Kidney capillary endothelial cell (primary cell): ENCODE results near the gene OR51G2.
"Not testable (repeated sequence)": the region's sequence is repeated elsewhere in the genome, so short reads cannot be mapped to it uniquely, and the experiment has no call there.

Experiments used
- DNase-seq: peaks from one replicate; pipeline ENCODE4 v3.0.0-alpha.2; 2018; ENCODE audit warnings: low spot score

Gene OR51G2, protein sequence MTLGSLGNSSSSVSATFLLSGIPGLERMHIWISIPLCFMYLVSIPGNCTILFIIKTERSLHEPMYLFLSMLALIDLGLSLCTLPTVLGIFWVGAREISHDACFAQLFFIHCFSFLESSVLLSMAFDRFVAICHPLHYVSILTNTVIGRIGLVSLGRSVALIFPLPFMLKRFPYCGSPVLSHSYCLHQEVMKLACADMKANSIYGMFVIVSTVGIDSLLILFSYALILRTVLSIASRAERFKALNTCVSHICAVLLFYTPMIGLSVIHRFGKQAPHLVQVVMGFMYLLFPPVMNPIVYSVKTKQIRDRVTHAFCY

DNA sequence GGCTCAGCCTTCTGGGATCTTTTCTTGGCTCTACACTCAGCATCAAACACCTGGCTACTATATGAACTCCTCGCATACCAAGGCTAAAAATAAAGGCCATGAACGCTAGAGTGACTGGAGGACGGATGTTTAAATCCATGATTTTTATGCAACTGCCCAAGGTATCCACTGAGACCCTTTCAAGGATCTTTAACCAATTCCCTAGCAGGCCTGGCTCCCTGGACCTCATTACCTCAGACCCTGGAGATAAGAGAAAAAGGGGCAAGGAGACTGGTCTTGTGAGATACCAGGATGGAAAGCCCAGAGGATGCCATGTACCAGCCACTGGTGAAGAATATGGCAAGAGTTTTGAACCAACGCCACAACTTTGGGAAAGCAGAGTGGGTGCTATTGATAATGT is at the start of gene OR51G2:
OR51G2 (minus strand) TSS at position 101 of the 400 bp plus-strand sequence. CDS start 3,687 bp downstream, outside the sequence.
- no peak for DNase-seq

DNA sequence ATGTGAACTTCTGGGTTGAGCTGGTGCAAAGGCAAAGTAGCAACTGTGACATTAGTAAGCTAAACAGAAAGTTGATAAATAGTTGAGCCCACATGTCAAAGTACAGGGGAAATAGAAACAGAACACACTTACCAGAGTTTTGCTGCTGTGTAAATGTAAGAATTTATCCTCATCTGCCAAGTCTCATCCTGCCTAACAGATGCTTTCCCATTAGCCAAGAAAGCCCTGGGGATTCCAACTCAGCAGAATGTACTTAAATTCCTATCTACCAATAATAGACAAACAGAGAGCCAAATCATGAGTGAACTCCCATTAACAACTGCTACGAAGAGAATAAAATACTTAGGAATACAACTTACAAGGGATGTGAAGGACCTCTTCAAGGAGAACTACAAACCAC is 43.7 kb upstream of the OR51G2 start:
- no peak for DNase-seq

DNA sequence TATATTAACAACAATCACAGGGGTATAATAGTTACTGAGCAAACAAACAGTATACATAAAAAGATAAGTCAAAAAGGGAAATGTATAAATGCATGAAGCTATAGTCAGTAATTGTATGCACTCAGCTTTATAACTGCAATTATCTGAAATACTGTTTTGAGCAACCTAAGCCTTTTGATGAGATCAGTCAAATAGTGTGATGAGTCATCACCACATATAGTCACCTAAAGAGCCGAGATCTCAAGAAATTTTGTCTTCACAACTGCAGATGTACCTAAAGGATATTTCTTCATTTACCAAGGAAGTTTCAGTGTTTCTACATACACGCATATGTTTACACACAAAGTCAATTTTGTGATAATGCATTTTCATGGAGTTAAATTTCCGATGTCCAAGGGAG is 41.7 kb upstream of the OR51G2 start:
- no peak for DNase-seq

DNA sequence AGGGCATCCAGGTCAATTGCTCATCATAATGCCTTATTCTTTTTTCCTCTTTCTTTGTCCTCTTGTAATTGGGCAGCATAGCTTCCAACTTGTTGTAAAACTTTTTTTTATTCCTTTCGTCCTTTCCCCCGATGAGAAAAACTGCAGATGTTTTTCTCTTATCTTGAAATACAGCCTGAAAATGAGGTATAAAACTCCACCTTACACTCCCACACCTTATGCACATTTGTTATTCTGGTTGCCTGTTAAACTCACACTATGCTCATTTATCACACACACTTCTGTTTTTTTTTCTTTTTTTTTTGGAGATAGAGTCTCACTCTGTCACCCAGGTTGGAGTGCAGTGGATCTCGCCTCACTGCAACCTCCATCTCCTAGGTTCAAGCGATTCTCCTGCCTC is 38.2 kb upstream of the OR51G2 start:
- no peak for DNase-seq

DNA sequence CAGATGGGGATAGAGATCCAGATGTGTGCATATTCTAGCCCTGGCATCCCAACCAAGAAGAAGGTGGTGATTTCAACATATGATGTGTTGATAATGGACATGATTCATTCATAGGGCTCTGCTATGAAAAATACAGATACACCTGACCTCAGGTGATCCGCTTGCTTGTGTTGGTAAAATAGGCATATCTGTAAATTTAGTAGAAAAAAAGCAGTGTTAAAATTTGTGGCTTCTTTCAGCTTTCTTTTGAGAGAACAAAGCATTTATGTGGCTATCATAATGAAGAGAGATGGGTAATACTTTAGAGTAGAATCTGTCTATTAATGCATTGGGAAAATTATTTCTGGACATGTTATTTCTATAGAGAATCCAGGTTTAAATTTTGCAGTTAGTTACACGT is 36.5 kb upstream of the OR51G2 start, which contains the start of gene OR51A2:
OR51A2 (minus strand) TSS at position 101 of the 400 bp plus-strand sequence; CDS start at position 101, 0 bp downstream.
- not testable (repeated sequence) for DNase-seq

GRCh38 chr11:4947505-4947904 is 28.4 kb upstream of the OR51G2 start, which contains the start of gene OR51A4:
OR51A4 (minus strand) TSS chr11:4947605; CDS start chr11:4947100, 505 bp downstream.
- no peak for DNase-seq

DNA sequence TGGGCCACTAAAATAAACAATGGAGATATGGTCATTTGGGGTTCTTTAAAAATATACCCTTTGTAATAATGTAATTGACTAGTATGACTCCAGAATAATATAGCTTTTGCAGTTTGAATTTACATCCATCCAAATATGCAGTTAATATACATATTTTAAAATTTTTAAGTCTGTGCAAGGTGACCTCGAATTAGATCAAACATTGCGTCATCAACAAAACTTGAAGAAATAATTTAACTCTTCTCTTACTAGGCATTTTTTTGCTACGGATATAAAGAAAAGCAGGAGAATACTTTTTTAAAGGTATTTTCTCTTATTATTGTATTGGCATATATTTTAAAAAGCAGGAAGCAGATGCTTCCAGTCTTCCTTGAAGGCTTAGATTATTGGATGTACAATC is 17.6 kb upstream of the OR51G2 start:
- no peak for DNase-seq

DNA sequence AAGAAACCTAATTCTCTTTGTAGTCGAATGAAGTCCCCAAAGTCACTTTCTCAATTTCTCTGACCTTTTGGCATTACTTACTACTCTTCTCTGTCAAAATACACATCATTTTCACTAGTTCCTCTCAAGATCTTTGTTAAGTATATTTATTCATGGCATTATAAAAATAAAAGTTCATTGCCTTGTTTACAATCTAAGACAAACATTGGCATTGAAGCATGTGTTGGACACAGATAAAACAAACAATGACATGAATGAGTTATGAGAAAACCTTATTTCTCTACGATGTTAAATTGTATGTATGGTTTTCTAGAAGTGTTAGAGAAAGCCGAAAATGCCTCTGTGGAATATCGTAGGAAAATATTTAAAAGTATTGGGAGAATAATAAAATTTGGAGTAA is 13.6 kb upstream of the OR51G2 start:
- no peak for DNase-seq

DNA sequence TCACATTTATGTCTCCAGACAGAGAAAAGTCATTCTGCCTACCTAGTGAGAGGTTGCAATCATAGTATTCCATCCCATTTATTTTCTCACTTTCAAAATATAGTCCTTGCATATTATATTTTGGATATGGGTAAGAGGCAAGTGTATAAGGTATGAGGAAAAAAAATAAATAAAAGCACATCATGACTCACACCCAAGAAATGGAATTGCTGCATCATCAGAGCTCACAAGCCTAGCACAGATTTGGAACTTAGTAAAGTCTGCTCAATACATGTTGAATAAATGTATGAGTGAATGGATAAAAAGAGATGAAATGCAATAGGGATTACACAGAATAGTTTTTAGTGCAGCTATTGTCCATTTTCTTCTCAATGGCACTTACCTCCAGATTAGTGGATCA is 7.5 kb upstream of the OR51G2 start:
- no peak for DNase-seq

- DNase-seq = no peak
These were observed 5.1 kb upstream of the OR51G2 start, which contains the start of gene OR51G1 for GRCh38 chr11:4924239-4924638. OR51G1 (minus strand) TSS chr11:4924339; CDS start chr11:4924339, 0 bp downstream.

DNA sequence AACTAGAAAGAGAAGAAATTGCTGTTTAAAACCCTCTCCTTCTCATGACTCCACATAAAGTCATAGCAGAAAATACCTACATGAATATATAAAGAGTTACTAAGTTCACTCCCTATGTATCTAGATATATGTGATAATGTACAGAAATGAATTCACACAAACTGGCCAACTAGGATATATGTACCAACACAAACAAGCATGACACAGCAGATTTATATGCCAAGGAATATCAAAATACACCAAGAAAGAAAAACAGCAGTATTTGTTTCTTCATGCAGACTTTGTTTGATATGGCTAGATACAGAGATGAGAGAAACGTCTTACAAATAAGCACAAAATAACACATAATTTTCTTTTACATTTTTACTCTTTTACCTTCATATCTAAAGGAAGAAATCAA is 3.2 kb upstream of the OR51G2 start:
- DNase-seq = no peak

DNA sequence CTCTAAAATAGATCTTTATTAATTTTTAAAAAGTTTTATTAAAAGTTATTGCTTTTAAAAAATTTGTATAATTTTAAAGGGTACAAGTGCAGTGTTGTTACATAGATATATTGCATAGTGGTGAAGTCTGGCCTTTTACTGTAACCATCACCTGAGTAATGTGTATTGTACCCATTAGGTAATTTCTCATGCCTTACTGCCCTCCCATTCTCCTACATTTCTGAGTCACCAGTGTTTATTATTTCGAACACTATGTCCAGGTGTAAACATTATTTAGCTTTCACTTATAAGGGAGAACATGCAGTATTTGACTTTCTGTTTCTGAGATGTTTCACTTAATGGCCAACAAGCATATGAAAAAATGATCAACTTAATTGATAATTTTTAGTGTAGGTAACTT is 2.6 kb upstream of the OR51G2 start:
- no peak for DNase-seq

- no peak for DNase-seq
These were observed 2.6 kb downstream of the OR51G2 start for GRCh38 chr11:4916581-4916980.

GRCh38 chr11:4903484-4903883 is 15.7 kb downstream of the OR51G2 start, which contains the start of gene OR51A7:
OR51A7 (plus strand) TSS chr11:4903783; CDS start chr11:4907370, 3,587 bp downstream.
- no peak for DNase-seq

GRCh38 chr11:4891996-4892640 is 27.0 kb downstream of the OR51G2 start:
- DNase-seq = no peak

- DNase-seq = no peak
These were observed 28.9 kb downstream of the OR51G2 start for GRCh38 chr11:4890279-4890678.

GRCh38 chr11:4887591-4887990 is 31.6 kb downstream of the OR51G2 start:
- no peak for DNase-seq

DNA sequence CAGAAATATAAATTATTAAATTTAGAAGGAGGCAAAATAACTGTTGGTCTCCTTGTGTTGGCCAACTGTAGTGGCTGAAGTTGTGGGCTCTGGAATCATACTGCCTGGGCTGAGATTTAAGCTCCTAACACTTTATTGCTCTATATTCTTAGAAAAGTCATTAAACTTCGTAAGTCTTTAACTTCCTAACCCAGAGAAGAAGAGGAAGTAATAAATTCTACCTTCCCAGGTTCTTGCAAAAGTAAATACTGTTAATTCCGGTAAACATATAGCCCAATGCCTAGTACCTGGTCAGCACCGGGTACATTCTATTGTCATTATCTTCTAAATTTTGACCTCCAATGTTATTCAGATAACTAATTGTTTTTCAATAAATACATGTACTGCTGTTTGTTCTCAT is 33.0 kb downstream of the OR51G2 start:
- DNase-seq = no peak

DNA sequence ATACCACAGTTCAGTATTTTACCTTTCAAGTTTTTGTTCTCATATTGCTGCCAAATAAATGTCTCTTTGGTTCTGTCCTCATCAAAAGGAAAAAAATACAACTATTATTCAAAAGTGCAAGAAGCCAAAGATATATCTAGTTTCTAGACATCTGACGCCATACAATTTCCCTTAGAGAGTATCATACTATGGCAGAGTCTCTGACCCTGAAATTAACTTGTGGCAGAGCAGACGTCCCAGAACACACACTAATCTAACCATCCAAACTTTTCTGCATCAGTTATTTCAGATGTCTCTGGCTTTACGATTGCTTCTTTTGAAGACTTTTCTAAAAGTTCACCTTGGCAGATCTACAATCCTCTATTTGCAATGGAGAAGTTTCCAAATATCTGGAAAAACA is 34.8 kb downstream of the OR51G2 start:
- no peak for DNase-seq

DNA sequence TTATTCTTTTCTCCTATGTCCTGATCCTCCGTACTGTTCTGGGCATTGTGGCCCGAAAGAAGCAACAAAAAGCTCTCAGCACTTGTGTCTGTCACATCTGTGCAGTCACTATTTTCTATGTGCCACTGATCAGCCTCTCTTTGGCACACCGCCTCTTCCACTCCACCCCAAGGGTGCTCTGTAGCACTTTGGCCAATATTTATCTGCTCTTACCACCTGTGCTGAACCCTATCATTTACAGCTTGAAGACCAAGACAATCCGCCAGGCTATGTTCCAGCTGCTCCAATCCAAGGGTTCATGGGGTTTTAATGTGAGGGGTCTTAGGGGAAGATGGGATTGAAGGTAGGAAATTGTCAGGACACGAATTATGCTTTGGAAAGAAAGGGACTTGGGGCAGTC is 36.6 kb downstream of the OR51G2 start:
- DNase-seq = no peak

DNA sequence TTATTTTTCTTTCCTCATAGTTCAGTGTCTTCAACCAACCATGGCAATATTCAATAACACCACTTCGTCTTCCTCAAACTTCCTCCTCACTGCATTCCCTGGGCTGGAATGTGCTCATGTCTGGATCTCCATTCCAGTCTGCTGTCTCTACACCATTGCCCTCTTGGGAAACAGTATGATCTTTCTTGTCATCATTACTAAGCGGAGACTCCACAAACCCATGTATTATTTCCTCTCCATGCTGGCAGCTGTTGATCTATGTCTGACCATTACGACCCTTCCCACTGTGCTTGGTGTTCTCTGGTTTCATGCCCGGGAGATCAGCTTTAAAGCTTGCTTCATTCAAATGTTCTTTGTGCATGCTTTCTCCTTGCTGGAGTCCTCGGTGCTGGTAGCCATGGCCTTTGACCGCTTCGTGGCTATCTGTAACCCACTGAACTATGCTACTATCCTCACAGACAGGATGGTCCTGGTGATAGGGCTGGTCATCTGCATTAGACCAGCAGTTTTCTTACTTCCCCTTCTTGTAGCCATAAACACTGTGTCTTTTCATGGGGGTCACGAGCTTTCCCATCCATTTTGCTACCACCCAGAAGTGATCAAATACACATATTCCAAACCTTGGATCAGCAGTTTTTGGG is 37.2 kb downstream of the OR51G2 start, which contains the start of gene OR51T1:
OR51T1 (plus strand) TSS at position 41 of the 641 bp plus-strand sequence; CDS start at position 41, 0 bp downstream.
- DNase-seq = no peak

DNA sequence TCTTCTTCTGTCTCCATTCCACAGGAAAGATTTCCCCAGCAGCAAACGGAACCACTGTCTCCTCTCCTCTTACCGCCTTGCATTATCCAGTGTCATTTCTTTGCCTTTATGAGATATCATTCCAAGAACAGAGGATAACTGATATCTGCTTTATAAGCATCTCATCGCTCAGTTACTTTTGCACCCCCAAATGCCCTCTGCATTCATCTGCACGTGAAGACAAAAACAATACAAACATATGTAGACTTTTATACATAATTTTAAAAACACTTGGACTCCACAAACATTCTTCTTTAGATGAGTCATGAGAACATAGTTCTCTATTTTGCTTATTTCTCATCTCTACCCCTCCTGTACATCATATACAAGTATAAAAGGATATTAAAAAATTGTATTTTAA is 38.0 kb downstream of the OR51G2 start:
- no peak for DNase-seq

GRCh38 chr11:4865855-4866254 is 53.3 kb downstream of the OR51G2 start:
- no peak for DNase-seq
